Aorta (tissue), 5 donors: Measurements from ENCODE around the gene C1orf216. TPM values are rescaled to one million over a fixed set of nuclear protein-coding genes. Genes with fewer than 3 reads are reported as not detected.
A peak's percentile ranks its signal among the peaks of the same experiment; 100 is the strongest.
"Not testable (repeated sequence)": the region's sequence is repeated elsewhere in the genome, so short reads cannot be mapped to it uniquely, and the experiment has no call there.

ENCODE experiments used
- ATAC-seq: fragments of 200-7000 bp; cut with Tn5 transposase; one replicate; pipeline ENCODE4 v1.9.1; 2022; ENCODE audit warnings: moderate library complexity; ENCODE audit not compliant: low FRiP score
- DNase-seq, 2 donors: peaks; one replicate each; pipeline ENCODE4 v3.0.0-alpha.2; 2020
- H3K27ac ChIP-seq, 2 donors: one replicate each; pipeline ENCODE4 v1.5.1; 2013; ENCODE audit warnings: low read length in 2 of 2, mild to moderate bottlenecking in 2 of 2, moderate library complexity in 2 of 2, control low read depth in 1 of 2, inconsistent platforms in 1 of 2, low read depth in 1 of 2
- H3K27me3 ChIP-seq, 2 donors: one replicate each; pipeline ENCODE4 v1.6.1; 2013; ENCODE audit warnings: control low read depth in 1 of 2, low read length in 1 of 2, mild to moderate bottlenecking in 1 of 2, moderate library complexity in 1 of 2; ENCODE audit not compliant: insufficient read depth in 2 of 2, control insufficient read depth in 1 of 2
- H3K36me3 ChIP-seq, 2 donors: one replicate each; pipeline ENCODE4 v1.6.1; 2013; ENCODE audit warnings: control low read depth in 1 of 2, low read length in 1 of 2, mild to moderate bottlenecking in 1 of 2; ENCODE audit not compliant: insufficient read depth in 2 of 2, control insufficient read depth in 1 of 2
- H3K4me1 ChIP-seq, 2 donors: one replicate each; pipeline ENCODE4 v1.6.1; 2013; ENCODE audit warnings: low read length in 2 of 2, control low read depth in 1 of 2, mild to moderate bottlenecking in 1 of 2, moderate library complexity in 1 of 2; ENCODE audit not compliant: insufficient read depth in 2 of 2, control insufficient read depth in 1 of 2
- H3K4me3 ChIP-seq, 2 donors: one replicate each; pipeline ENCODE4 v1.5.1; 2013; ENCODE audit warnings: low read length in 2 of 2, control low read depth in 1 of 2, mild to moderate bottlenecking in 1 of 2
- H3K9me3 ChIP-seq: one replicate; pipeline ENCODE4 v1.6.1; 2013; ENCODE audit warnings: mild to moderate bottlenecking, low read length; ENCODE audit not compliant: control insufficient read depth
- WGBS, 2 donors: extraction: QIAGEN DNeasy Blood & Tissue Kit; methylation state at CpG; one replicate each; pipeline ENCODE4 v1.1.7; 2013; 5-methylcytosine and 5-hydroxymethylcytosine counted together
- intact Hi-C, 2 donors: fragments of 100-400 bp; cut with DNase I; formaldehyde crosslinking; loops; one replicate each; pipeline versions ENCODE4 v1.14.2 to v1.15.0; 2022
- polyA plus RNA-seq, 2 donors: library from polyadenylated mRNA; stranded (reverse); fragments of 200-250 nt; gene quantifications; one replicate each; pipeline ENCODE4 v1.2.3, GENCODE V29; 2013
- total RNA-seq, 2 donors: library from RNA; stranded (reverse); fragmentation: NEBNext Ultra II Directional; extraction: Animal tissue kit (Norgen Biotek cat#: 25700); gene quantifications; one replicate each; pipeline ENCODE4 v1.2.1, GENCODE V29; 2021
- donor health status: healthy with polysubstance abuse.
- donor health status: Bipolar disorder and iron deficiency.
- donor health status: DM: no; HTN: no; CAD: no.
- donor health status: DM: no; HTN: no; CAD: no.
- donor health status: DM: yes; HTN: yes; CAD: no.

The C1orf216 gene
- total and polyA plus RNA-seq, 4 donors, result 14.4 to 20.7 (median 19.2) TPM

GRCh38 chr1:35737120-35737519 lies 18.4 kb upstream of the C1orf216 start:
- intact Hi-C loops, result no loop called here
- DNase-seq, result no peak
- H3K4me1 ChIP-seq, result no peaks in the 10 kb centered on the region
- WGBS, 2 donors, result 88 to 98% methylated on average over 1 of the region's 1 CpG
- H3K9me3 ChIP-seq, result no peaks in the 10 kb centered on the region
- H3K36me3 ChIP-seq, result no peaks in the 10 kb centered on the region
- H3K4me3 ChIP-seq, result no peak overlapping the region
- H3K27ac ChIP-seq, result no peak overlapping the region
- no peaks in the 10 kb centered on the region for H3K27me3 ChIP-seq
- no peak for ATAC-seq

- no peak for ATAC-seq
- H3K27me3 ChIP-seq, result no peaks in the 10 kb centered on the region
- no peak for DNase-seq
- WGBS, 2 donors, result 85 to 86% methylated on average over 4 of the region's 4 CpGs
- intact Hi-C loops, result loop anchor here (2.0 to 5.0 kb wide), 3 partner anchors 159 to 275 kb away; no protein-coding TSS in a partner anchor
- H3K36me3 ChIP-seq, result no peaks in the 10 kb centered on the region
- no peak overlapping the region for H3K27ac ChIP-seq
- no peak overlapping the region for H3K4me3 ChIP-seq
- no peaks in the 10 kb centered on the region for H3K4me1 ChIP-seq
- H3K9me3 ChIP-seq, result no peaks in the 10 kb centered on the region
Measured at GRCh38 chr1:35727434-35728040, 8.9 kb upstream of the C1orf216 start.

- DNase-seq (peak in 1 of 2 donors; percentile 49), ATAC-seq (peak; percentile 74)
- no peaks in the 10 kb centered on the region for H3K9me3 ChIP-seq
- H3K36me3 ChIP-seq, result no peaks in the 10 kb centered on the region
- 38 to 41% methylated on average over 11 of the region's 11 CpGs for WGBS, 2 donors
- intact Hi-C loops, result loop anchor here (2.0 to 5.0 kb wide), 3 partner anchors 158 to 274 kb away; no protein-coding TSS in a partner anchor
- H3K4me1 ChIP-seq, result no peaks in the 10 kb centered on the region
- no peak overlapping the region for H3K4me3 ChIP-seq
- H3K27me3 ChIP-seq, result no peaks in the 10 kb centered on the region
- no peak overlapping the region for H3K27ac ChIP-seq
Measured at GRCh38 chr1:35726450-35727433, 8.1 kb upstream of the C1orf216 start.

GRCh38 chr1:35725596-35725995 lies 6.9 kb upstream of the C1orf216 start:
- Histone ChIP-seq H3K4me3 (no peak overlapping the region), H3K36me3 (no peaks in the 10 kb centered on the region), H3K9me3 (no peaks in the 10 kb centered on the region), H3K27me3 (no peaks in the 10 kb centered on the region), H3K4me1 (no peaks in the 10 kb centered on the region), H3K27ac (no peak overlapping the region)
- WGBS, 2 donors, result 68 to 71% methylated on average over 10 of the region's 10 CpGs
- intact Hi-C loops, result loop anchor here (5.0 kb wide), 2 partner anchors 158 to 273 kb away; no protein-coding TSS in a partner anchor
- DNase-seq, result no peak
- ATAC-seq, result no peak

GRCh38 chr1:35717911-35718476 lies 690 bp downstream of the C1orf216 start:
- Histone ChIP-seq H3K27me3 (no peaks in the 10 kb centered on the region), H3K4me1 (no peaks in the 10 kb centered on the region), H3K4me3 (peak overlapping the region; percentile 65 to 70), H3K27ac (peak overlapping the region in 1 of 2 donors; percentile 6), H3K36me3 (peaks cover 0 to 6% of the 10 kb centered on the region in 2 donors), H3K9me3 (no peaks in the 10 kb centered on the region)
- WGBS, 2 donors, result 0 to 2% methylated on average over 10 of the region's 10 CpGs
- DNase-seq, result peak; percentile 85 to 86
- intact Hi-C loops, result loop anchor here (2.0 to 10.0 kb wide), 3 partner anchors 75 to 607 kb away; partner anchors contain the start of genes EVA1B (in 1 of the 2) and PSMB2 (in 1 of the 2)
- peak; percentile 63 for ATAC-seq

- peak; percentile 77 for ATAC-seq
- no peaks in the 10 kb centered on the region for H3K27me3 ChIP-seq
- H3K4me3 ChIP-seq, result no peak overlapping the region
- peaks cover 0 to 6% of the 10 kb centered on the region in 2 donors for H3K36me3 ChIP-seq
- 29 to 30% methylated on average over 15 of the region's 15 CpGs for WGBS, 2 donors
- no peaks in the 10 kb centered on the region for H3K9me3 ChIP-seq
- intact Hi-C loops, result loop anchor here (5.0 to 10.0 kb wide), 2 partner anchors 73 to 609 kb away; partner anchors contain the start of genes EVA1B (in 1 of the 2) and PSMB2 (in 1 of the 2)
- DNase-seq, result peak; percentile 81 to 91
- H3K27ac ChIP-seq, result no peak overlapping the region
- H3K4me1 ChIP-seq, result no peaks in the 10 kb centered on the region
Measured at GRCh38 chr1:35715568-35716002, 3.1 kb downstream of the C1orf216 start.

- Histone ChIP-seq H3K36me3 (peaks cover 0 to 6% of the 10 kb centered on the region in 2 donors), H3K27me3 (no peaks in the 10 kb centered on the region), H3K4me1 (no peaks in the 10 kb centered on the region), H3K27ac (no peak overlapping the region), H3K9me3 (no peaks in the 10 kb centered on the region), H3K4me3 (no peak overlapping the region)
- ATAC-seq, result no peak
- intact Hi-C loops, result loop anchor here (5.0 to 10.0 kb wide), 2 partner anchors 73 to 610 kb away; partner anchors contain the start of genes EVA1B (in 1 of the 2) and PSMB2 (in 1 of the 2)
- DNase-seq, result no peak
- WGBS, 2 donors, result 84 to 86% methylated on average over 2 of the region's 2 CpGs
Measured at GRCh38 chr1:35714921-35715567, 3.6 kb downstream of the C1orf216 start.

- not testable (repeated sequence) for H3K4me3 ChIP-seq, H3K36me3 ChIP-seq, H3K4me1 ChIP-seq, H3K9me3 ChIP-seq, ATAC-seq, H3K27ac ChIP-seq, H3K27me3 ChIP-seq, DNase-seq
- intact Hi-C loops, result loop anchor here in 1 of 2 donors (10.0 kb wide), 1 partner anchor 614 kb away; the partner anchor contains the start of gene EVA1B
- WGBS, 2 donors, result 93 to 96% methylated on average over 5 of the region's 5 CpGs
Measured at GRCh38 chr1:35711098-35711497, 7.6 kb downstream of the C1orf216 start.
